Keratinocyte (primary cell): ENCODE results near the gene SMAP1. TPM values are rescaled to one million over a fixed set of nuclear protein-coding genes. Genes with fewer than 3 reads are reported as not detected.

Experiments
- DNase-seq: peaks from one replicate; pipeline ENCODE4 v3.0.0-alpha.2; 2011; ENCODE audit warnings: low read depth, missing footprints, low spot score
- FAIRE-seq: peaks from 2 replicates; lab custom pipeline; 2011; peaks lifted over from hg19 to GRCh38; lab: Jason Lieb, UNC
- H2AFZ ChIP-seq: 2 replicates; pipeline ENCODE4 v1.6.0; 2012; ENCODE audit warnings: low read length, control low read depth, inconsistent platforms; ENCODE audit not compliant: control insufficient read depth
- H3K27ac ChIP-seq: 2 replicates; pipeline ENCODE4 v1.5.1; 2011; ENCODE audit warnings: low read length; ENCODE audit not compliant: control insufficient read depth, insufficient read depth
- H3K27me3 ChIP-seq: 3 replicates; pipeline ENCODE4 v1.6.0; 2011; ENCODE audit warnings: low read length; ENCODE audit not compliant: control insufficient read depth, insufficient read depth; ENCODE audit errors: extremely low read depth
- H3K36me3 ChIP-seq, 2 experiments: 2 replicates in 1 of 2; 3 replicates in 1 of 2; pipeline ENCODE4 v1.5.1; 2011; ENCODE audit warnings: low read length in 2 of 2, mild to moderate bottlenecking in 1 of 2; ENCODE audit not compliant: control insufficient read depth in 2 of 2, insufficient read depth in 2 of 2; ENCODE audit errors: extremely low read depth in 1 of 2
- H3K4me1 ChIP-seq: 3 replicates; pipeline ENCODE4 v1.5.1; 2011; ENCODE audit warnings: low read length; ENCODE audit not compliant: control insufficient read depth, insufficient read depth; ENCODE audit errors: extremely low read depth
- H3K4me2 ChIP-seq: 3 replicates; pipeline ENCODE4 v1.6.0; 2011; ENCODE audit warnings: low read depth, low read length; ENCODE audit not compliant: control insufficient read depth, insufficient read depth; ENCODE audit errors: extremely low read depth
- H3K4me3 ChIP-seq, 3 experiments: fragments of 200-600 bp in 1 of 3; sonication (generic) in 1 of 3; 2 replicates in 2 of 3; 3 replicates in 1 of 3; pipeline ENCODE4 v1.5.1; 2011 to 2016; ENCODE audit warnings: low read length in 3 of 3, mild to moderate bottlenecking in 3 of 3, control low read depth in 2 of 3, inconsistent platforms in 1 of 3, low read depth in 1 of 3, mixed read lengths in 1 of 3, mixed run types in 1 of 3, moderate library complexity in 1 of 3; ENCODE audit not compliant: control insufficient read depth in 2 of 3, insufficient read depth in 2 of 3; ENCODE audit errors: extremely low read depth in 1 of 3
- H3K79me2 ChIP-seq: 2 replicates; pipeline ENCODE4 v1.6.0; 2012; ENCODE audit warnings: low read length; ENCODE audit not compliant: control insufficient read depth, insufficient read depth
- H3K9ac ChIP-seq: 3 replicates; pipeline ENCODE4 v1.6.0; 2011; ENCODE audit warnings: low read length; ENCODE audit not compliant: control insufficient read depth, insufficient read depth; ENCODE audit errors: extremely low read depth
- H3K9me1 ChIP-seq: 3 replicates; pipeline ENCODE4 v1.6.0; 2011; ENCODE audit warnings: low read length; ENCODE audit not compliant: control insufficient read depth, insufficient read depth; ENCODE audit errors: extremely low read depth
- H3K9me3 ChIP-seq: 2 replicates; pipeline ENCODE4 v1.5.1; 2012; ENCODE audit warnings: low read depth, low read length; ENCODE audit not compliant: control insufficient read depth
- H4K20me1 ChIP-seq: 3 replicates; pipeline ENCODE4 v1.6.0; 2011; ENCODE audit warnings: low read length; ENCODE audit not compliant: control insufficient read depth, insufficient read depth; ENCODE audit errors: extremely low read depth
- CTCF ChIP-seq, 3 experiments: IDR thresholded peaks in 1 of 3; conservative IDR thresholded peaks in 1 of 3; optimal IDR thresholded peaks in 1 of 3; 2 replicates in 2 of 3; 3 replicates in 1 of 3; pipeline versions ENCODE3 to v1.5.1; 2011; ENCODE audit warnings: low read length in 3 of 3, mild to moderate bottlenecking in 3 of 3, moderate library complexity in 2 of 3, control low read depth in 1 of 3, inconsistent platforms in 1 of 3; ENCODE audit not compliant: insufficient read depth in 2 of 3; ENCODE audit errors: extremely low read depth in 1 of 3
- EZH2 ChIP-seq: IDR thresholded peaks from one replicate; pipeline ENCODE4 v1.6.1; 2012; ENCODE audit warnings: inconsistent platforms, mild to moderate bottlenecking, low read length, moderate library complexity
- dilution Hi-C: fragments of 300-500 bp; cut with MboI; formaldehyde crosslinking; loops from one replicate; pipeline ENCODE4 v1.7.0; 2020; ENCODE audit warnings: low sequenced_read_pairs; ENCODE audit not compliant: extremely low pct_ligation_motif_present
- polyA plus RNA-seq, 5 experiments: library from polyadenylated mRNA; depleted of rRNA in 3 of 5; stranded (reverse) in 3 of 5; stranded (forward) in 1 of 5; unstranded in 1 of 5; fragments of >200 nt; gene quantifications; 1 replicate in 1 of 5; 2 replicates in 3 of 5; 3 replicates in 1 of 5; pipeline versions ENCODE4 v1.2.1 to v1.2.3, GENCODE V29; 2011 to 2012; ENCODE audit warnings: missing spikeins in 2 of 5, low read depth in 1 of 5, low replicate concordance in 1 of 5

The SMAP1 gene
- polyA plus RNA-seq, 1 donor (not counting 4 experiments of a cell fraction or from before 2014, with no cell fraction given), result 16.5 TPM

- TF ChIP-seq CTCF (optimal IDR thresholded peaks at IDR 0.05 in 1 of 3, IDR thresholded peaks at IDR 0.05 in 1 of 3, conservative IDR thresholded peaks at IDR 0.05 in 1 of 3; ENCODE audit: extremely low read depth in 1 of 3, insufficient read depth in 2 of 3, low read length in 3 of 3), result no peak
- no peak for TF ChIP-seq EZH2
- DNase-seq (no peak), FAIRE-seq (no peak)
- Histone ChIP-seq H3K36me3 (no peaks in the 10 kb centered on the region), H3K9me1 (no peaks in the 10 kb centered on the region), H3K79me2 (no peaks in the 10 kb centered on the region), H4K20me1 (no peaks in the 10 kb centered on the region), H3K4me3 (no peak overlapping the region), H3K4me2 (no peak overlapping the region), H3K9me3 (no peaks in the 10 kb centered on the region), H3K27ac (no peak overlapping the region), H2AFZ (no peak overlapping the region), H3K27me3 (no peaks in the 10 kb centered on the region), H3K9ac (no peak overlapping the region), H3K4me1 (no peaks in the 10 kb centered on the region)
- dilution Hi-C loops, result no loop called here
Measured at GRCh38 chr6:70753870-70754380, 86.2 kb downstream of the SMAP1 start.

- dilution Hi-C loops, result no loop called here
- Histone ChIP-seq H2AFZ (no peak overlapping the region), H3K9me3 (no peaks in the 10 kb centered on the region), H3K27ac (no peak overlapping the region), H3K9ac (no peak overlapping the region), H3K9me1 (no peaks in the 10 kb centered on the region), H3K4me3 (no peak overlapping the region), H4K20me1 (no peaks in the 10 kb centered on the region), H3K27me3 (no peaks in the 10 kb centered on the region), H3K36me3 (no peaks in the 10 kb centered on the region), H3K4me1 (no peaks in the 10 kb centered on the region), H3K79me2 (no peaks in the 10 kb centered on the region), H3K4me2 (no peak overlapping the region)
- FAIRE-seq (no peak), DNase-seq (no peak)
- no peak for TF ChIP-seq EZH2
- TF ChIP-seq CTCF (optimal IDR thresholded peaks at IDR 0.05 in 1 of 3, IDR thresholded peaks at IDR 0.05 in 1 of 3, conservative IDR thresholded peaks at IDR 0.05 in 1 of 3; ENCODE audit: extremely low read depth in 1 of 3, insufficient read depth in 2 of 3, low read length in 3 of 3), result no peak
Measured at GRCh38 chr6:70758883-70759282, 91.2 kb downstream of the SMAP1 start.
